Midbrain (tissue), 1 donor: Measurements from ENCODE around the gene UPB1.
"Not testable (repeated sequence)": the region's sequence is repeated elsewhere in the genome, so short reads cannot be mapped to it uniquely, and the experiment has no call there.

Source experiments
- DNase-seq: peaks from one replicate; lab custom pipeline; 2025; lab: John Stamatoyannopoulos, UW

Gene UPB1

DNA sequence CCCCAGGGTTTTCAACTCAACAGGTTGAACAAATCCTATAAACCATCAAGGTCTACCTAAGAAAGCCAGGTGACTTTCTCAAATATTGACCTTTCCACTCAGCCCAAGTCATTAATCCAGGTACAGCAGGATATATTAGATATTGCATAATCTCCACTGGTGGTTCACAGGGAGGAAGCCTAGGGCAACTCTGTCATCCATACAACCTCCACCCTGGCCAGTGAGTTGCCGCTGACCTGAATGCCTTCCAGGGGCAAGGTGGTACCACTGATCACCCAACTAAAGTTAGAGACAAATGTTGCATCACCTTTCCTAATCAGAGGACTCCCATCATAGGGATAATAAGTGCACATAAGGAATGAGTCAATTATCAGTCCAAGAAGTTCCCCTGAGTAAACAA lies 36.9 kb downstream of the UPB1 start:
- no peak for DNase-seq

DNA sequence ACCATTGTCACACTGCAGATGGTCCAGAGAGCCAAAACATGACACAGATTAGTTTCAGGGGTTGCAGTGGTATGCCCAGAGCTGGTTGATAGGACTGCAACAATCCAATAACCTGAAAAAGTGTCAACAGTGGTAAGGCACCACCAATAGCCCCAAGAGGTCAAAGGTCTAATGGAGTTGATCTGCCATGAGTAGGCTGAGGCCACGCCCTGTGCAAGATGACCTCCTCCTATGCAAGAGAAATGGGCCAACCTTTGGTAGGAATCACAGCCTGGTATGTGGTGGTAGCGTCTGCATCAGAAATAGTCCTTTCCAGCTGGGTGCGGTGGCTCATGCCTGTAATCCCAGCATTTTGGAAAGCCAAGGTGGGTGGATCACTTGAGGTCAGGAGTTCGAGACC lies 40.2 kb downstream of the UPB1 start:
- no peak for DNase-seq

DNA sequence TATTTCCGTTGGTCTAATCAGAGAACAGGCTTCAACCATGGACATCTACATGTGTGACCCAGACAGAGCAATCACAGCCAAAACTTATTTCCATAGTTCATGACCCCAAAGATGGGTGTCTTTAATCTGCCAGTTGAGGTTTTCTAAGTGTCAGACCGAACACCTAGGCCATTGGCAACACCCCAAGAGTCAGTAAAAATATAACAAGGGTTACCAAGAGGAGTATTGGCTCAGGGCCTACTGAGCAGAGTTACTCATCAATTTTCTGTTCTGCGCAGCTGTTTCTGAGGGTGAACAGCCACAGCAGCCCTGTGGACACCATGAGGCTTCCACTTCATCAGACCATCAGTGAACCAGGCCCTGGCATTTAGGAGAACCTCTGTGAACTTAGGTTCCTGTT lies 41.0 kb downstream of the UPB1 start:
- no peak for DNase-seq

DNA sequence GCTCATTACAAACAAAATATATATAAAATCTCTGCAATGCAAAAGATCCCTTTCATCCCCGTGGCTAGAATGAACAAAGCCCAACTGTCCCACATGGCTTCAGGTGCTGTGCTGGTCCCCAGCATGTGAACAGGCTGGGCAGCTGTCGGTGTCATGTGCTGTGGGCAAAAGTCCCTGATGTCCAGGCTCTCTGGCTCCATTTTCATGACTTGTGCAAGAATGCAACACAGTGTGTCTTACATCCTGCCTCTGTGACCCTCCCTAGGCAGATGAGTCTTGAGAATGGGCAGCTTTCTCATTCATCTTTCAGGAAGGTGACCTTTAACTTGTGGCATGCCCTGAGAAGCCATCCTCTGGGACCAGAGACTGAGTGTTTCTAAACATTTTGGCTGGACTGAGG lies 45.3 kb downstream of the UPB1 start:
- no peak for DNase-seq

DNA sequence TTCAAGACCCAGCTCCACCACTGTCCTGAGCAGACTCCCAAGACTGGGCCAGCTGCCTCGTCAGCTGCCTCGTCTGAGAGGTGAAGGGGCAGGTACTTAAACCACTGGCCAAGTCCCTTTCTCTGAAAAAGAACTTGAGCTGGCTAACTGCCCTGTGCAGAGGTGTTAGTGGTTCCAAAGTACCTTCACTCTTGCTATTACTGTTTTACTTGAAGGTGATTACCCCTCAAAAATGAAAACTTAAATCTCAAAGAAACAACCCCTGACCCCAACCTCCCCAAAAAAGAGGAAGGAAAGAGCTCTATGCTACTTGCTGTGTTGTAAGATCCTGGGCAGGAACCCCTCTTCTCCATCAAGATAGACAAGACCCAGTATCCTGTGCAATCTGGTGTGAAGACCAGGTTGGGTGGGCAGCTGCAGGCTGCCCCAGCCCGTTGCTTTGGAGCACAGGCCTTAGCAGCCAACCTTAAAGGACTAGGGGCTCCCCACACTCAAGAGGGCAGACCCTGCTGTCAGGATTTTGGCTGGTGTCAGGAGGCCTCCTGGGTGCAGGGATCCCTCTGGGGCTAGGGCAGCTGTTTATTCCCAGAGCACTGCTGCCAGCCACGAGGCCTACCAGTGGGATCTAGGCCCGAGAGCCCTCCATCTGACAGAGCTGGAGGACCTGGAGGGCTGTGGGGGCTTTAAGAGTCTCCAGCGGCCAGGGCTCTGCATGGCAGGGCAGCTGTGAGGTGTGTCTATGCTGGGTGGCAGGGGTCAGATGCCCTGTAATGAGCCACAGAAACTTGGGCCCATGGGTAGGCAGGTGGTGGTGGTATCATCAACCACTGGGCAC lies 46.8 kb downstream of the UPB1 start:
- no peak for DNase-seq

DNA sequence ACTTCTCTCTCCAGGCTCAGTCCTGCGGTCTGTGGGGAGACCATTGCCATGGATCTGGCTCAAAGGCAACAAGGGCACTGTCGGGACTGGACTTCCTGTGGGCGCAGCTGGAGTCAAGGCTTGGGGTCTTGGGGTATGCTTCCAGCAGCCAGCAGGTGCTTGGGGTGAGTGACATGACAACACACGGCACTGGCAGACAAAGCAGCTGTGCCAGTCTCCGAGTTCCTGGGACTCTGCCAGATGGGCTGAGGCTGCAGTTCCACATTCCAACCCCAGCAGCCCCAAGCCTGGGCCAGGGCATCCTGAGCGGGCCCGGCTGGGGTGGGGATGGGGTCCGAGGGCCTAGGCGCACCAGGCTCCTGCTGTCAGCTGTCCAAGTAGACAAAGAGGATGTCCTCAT lies 47.5 kb downstream of the UPB1 start:
- DNase-seq = no peak

DNA sequence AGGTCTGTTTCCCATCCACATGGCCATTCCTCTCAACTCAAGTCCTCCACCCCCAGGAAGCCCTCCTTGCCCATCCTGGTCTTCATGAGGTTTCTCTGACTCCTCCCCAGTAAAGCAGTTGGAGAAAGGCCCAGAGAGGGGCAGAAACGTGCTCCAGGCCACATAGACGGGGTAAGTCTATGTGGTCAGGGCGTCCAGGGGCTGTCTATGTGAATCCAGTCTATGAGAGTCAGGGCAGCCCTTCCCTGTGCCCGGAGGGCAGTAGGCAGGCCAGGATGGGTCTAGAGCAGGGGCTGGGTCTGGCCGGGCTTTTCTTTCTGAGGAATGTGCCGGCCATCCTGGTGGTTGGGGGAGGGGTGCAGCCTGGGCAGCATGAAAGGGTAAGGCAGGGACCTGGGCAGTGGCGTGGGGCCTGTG lies 48.1 kb downstream of the UPB1 start:
- DNase-seq = no peak

DNA sequence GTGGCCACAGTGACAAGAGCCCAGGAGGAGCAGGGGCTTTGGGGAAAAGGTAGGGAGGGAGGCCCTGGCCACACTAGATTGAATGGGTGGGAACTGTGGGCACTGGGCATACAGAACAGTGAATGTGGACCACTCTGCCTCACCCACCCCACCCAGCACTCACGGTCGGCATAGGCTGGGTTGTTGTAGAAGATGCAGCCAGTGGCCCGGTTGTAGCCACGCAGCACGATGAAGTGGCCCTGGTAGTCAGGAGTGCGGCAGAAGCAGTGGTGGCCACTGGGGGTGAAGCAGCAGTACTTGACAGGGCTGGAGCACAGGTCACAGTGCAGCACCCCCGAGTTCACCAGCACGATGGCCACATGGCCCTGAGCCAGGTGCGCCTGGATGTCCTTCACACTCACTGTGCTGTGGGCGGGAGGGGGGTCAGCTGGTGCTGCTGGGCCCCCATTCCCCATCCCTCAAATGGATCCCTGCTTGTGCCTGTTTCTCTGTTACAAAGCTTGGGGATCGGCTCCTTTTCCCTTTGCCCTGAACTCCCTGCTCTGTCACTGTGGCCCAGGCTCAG lies 48.6 kb downstream of the UPB1 start:
- DNase-seq = no peak

DNA sequence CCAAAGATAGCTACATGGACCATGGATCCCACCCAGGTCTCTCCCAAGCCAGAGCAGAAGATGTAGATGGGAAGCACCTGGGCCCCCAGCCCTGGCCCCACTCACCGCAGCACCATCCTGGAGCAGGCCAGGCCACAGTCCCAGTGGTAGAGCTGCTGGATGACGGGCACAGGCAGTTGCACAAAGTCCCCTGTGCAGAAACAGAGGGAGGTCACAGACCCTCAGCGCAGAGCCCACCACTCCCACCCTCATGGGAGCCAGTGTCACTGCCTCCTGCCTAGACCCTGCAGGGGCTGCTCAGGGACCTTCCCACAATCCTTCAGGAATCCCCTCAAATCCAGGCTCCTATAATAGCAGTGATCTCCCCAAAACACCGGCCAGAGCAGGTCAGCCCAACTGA lies 53.7 kb downstream of the UPB1 start:
- no peak for DNase-seq

DNA sequence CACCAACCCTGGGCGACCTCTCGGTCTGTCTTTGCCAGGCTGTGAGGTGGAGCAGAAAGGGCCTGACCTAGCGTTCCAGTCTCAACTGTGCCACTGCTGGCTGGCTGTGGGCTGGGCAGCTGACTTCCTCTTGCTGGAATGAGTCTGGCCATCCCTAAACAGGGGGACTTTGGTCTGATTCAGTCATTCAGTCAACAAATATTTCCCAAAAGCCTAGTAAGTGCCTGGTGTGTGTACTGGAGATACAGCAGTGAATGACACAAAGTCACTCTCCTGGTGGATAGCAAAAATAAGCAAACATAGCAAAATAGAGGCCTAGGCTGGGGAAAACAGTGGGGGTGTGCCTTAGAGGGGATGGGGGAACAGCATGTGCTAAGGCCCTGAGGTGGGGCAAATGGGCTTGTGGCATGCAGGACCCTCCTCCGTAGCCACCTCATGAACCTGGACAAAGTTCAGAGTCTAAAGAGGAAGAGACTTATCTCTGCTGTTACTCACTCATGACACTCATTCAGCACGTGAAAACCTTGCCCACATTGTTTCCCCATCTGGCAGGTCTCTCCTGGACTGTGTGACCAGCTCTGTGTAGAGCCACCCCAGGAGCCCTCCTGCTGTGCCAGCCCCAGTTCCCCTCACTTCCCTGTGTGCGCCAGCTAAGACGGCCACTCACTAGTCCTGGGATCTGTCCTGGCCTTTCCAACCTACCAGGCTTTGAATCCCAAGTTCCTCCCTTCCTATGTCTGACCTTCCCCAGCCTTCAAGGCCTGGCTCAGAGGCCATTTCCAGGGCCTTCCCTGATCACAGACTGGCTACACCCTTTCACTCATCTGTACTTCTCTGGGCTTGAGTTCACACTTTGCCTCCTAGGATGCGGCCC lies 55.1 kb downstream of the UPB1 start:
- no peak for DNase-seq

DNA sequence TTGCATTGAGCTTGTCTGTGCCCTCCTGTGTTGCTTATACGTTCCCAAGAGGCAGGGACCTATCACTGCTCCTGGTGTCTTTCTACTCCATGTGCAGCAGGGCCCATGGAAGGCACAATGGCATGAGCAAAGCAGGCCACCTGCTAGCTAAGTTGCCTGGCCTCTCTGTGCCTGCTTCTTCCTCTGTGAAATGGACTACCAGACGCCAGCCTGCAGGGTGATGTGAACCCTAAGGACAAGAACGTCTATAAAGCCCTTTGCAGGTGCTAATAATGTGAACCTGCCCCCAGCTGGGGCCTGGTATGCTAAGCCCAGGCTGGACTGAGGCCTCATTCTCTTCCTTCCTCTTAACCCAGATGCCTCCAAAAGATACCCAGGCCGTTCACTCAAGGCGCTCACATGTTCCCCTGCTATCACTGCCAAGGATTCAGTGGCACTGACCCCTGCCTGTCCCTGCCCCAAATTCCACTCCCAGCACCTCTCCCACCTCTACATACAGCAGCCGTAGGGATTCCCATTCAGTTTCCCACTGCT lies 55.8 kb downstream of the UPB1 start:
- DNase-seq = no peak

DNA sequence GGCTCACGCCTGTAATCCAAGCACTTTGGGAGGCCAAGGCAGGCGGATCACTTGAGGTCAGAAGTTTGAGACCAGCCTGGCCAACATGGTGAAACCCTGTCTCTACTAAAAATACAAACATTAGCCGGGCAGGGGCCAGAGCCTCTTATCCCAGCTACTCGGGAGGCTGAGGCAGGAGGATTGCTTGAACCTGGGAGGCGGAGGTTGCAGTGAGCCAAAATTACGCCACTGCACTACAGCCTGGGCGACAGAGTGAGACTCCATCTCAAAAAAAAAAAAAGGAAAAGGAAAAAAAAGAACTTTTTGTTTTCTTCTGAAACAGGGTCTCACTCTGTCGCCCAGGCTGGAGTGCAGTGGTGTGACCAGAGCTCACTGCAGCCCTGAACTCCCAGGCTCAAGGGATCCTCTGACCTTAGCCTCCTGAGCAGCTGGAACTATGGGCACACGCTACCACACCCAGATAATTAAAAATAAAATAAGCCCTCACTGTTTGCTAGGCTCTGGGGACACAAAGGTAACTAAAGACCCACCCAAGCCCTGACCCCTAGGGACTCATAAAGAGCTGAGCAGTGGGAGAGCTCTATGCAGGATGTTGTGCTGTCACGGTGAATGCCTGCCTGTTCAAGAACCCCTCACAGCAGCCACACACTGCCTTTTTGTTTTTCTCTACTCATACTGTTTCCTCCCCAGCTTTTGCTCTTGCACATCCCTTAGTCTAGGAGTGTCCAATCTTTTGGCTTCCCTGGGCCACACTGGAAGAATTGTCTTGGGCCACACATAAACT lies 57.6 kb downstream of the UPB1 start:
- not testable (repeated sequence) for DNase-seq

DNA sequence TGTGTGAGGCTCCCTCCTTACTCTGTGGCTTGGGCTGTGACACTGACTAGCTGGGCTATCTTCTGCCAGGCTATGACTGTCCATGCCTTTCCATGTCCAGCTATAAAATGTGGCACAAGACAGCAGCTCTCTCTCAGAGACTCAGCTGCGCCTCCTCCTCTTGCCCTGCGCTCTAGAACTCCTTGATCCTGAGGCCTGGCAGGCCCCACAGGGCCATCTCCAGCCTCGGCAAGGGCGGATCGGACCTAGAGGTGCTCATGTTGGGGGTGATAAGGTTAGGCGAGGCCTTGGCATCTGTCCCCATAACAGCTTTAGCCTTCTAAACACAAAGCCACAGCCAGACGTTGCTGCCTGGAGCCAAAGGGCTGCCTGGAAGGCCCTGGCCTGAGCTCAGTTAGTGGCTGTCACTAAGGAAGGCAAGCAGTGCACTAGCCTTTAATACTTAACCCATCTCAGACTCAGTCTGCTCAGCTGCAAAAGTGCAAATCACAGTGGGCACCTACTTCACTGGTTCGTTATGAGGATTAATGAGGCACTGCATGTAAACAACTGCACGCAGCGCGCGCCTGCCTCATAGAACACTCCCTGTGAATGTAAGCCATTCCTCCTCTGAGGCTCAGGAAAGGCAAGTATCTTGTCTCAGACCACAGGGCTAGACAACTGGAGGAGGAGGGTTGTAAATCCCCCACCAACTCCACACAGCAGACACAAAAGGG lies 58.6 kb downstream of the UPB1 start:
- no peak for DNase-seq

DNA sequence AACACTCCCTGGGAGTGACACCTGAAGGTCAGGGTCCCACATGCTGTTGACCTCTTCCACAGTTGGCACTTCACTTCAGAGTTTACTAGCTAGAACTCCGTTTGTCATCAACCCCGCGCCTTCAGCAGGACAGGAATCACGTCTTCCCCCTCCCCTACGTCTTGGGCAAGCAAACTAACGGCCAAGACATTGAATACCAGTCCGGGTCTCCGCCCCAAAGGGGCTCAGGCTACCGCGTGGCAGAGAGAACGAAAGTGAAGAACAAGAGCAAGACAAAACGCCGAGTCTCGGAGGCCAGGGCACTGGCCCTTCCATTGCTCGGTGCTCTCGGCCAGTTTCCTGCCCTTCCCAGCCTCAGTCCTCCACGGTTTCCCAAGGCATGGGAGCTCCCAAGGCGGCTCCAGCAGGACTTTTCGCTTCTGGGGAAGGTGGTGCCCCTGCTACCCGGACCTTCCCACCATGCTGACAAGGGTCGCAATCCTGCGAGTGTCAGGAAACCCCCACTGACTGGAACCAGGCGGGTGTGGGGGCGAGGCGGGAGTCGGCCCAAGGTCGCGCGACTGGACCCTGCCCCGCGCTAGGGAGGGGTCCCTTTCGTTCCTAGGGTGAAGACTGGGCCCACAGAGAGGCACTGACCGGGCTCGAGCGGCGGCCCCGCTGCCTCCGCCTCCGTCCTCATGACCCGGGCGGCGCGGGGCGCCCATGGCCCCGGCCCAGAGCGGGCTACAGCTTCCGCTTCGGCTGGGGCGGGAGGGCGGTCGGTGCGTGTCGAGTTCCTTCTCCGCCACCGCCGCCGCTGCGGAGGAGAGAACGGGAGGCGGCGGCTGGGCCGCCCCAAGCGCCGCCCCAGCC lies 59.4 kb downstream of the UPB1 start, which contains the start of gene GUCD1:
Gene GUCD1 (minus strand): TSS at position 826 of the 852 bp plus-strand sequence. CDS start 147 bp downstream, at position 679.
- DNase-seq = no peak

DNA sequence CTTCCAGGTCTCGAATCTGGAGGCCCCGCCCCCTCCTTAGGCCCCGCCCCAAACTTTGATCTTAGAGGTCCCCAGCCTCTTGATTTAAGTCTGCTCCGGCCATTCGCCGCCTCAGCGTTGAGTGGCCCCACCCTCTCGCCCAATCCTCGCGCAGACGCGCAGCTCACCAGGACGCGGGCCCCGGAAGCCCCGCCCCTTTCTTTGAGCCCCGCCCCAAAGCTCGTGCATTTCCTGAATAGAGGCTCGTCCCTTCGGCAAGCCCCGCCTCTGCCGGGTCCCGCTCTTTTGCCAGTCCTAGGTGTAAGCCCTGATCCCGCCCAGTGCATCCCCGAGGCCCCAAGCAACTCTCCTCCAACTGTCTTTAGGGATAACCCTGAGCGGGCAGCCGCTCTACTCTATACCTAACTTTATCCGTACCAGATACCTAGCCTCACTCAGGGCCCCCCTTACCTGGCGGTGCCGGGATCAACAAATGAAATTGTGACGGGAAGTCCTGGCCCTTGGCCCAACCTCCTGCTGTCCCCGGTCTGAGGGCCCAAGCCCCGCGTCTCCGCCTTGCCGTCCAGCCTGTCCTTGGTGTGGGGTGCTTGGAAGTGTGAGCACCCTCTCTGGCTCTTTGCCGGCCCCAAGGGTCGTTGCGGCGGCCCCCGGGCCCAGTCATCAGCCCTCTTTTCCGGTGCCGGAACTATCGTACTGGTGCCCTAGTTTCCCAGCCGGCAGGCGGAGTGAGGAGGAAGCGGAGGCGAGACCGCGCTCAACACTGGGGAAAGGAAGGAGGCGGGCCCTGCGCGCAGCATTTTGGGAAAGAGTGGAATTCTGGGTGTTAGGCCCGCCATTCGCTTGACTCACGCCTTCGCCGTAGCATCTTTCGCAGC lies 60.3 kb downstream of the UPB1 start, which contains the start of gene SNRPD3:
Gene SNRPD3 (plus strand): TSS at position 835 of the 875 bp plus-strand sequence. CDS start 1,676 bp downstream, outside the sequence.
- peak; percentile 99 for DNase-seq

DNA sequence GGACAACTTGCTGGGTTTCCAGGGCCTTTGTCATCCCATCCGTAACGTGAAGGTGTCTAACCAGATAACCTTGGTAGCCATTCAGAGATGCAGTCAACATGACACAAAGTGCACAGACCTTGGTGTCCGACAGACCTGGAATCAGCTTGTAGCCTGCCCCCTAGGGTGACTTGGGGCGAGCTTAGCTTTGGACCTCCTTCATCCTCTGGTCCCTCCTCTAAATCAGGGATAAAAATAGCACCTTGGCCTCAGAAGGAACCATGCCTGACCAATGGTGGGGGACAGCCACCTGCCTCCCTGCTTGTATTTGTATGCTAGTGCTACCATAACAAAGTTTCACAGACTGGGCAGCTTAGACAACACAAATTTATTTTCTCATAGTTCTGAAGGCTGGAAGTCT lies 64.3 kb downstream of the UPB1 start:
- DNase-seq = no peak

DNA sequence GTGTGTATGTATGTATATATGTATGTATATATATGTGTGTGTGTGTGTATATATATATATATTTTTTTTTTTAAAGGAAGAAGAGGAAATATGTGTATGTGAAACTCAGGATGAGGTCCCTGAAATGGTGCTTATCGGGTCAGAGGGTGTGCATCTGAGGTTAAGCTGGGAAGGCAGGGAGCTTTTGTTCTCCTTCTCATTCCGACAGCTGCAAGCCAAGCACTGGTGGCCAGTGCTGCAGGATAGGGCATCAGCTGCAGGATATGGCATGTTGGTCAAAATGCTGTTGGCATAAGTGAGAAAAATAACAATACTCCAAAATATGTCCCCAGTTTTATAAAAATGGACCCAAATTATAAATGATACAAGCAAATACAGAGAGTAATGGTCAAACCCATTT lies 68.1 kb downstream of the UPB1 start:
- DNase-seq = no peak

DNA sequence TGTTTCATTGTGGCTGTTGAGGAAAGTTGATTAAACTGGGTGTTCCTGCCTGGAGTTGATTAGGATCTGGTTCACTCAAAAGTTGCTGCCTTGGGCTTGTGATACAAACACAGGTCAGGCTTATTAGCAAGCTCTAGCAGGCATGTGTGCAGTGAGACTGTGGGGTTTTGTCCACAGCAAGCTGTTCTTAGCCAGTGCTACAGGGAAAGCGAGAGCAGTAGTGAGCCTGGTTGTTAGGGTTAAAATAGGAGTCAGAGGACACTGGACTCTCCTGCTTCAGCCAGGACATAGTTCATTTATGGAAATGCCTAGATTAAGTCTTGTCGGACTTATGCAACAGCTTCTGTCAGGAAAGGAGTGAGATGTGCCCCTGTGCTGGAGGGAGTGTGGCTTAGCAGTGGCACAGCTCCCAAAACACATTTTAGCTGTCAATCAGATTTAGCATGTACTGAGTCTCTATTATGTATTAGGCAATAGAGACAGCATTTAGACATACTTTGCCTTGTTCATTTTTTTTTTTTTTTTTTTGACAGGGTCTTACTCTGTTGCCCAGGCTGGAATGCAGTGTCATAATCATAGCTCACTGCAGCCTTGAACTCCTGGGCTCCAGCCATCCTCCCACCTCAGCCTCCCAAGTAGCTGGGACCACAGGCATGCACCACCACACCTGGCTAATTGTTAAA lies 69.4 kb downstream of the UPB1 start:
- no peak for DNase-seq
